NCI-H187 (cell line): ENCODE data around the gene LRRC4C.
A peak's percentile ranks its signal among the peaks of the same experiment; 100 is the strongest.

Experiments used
- DNase-seq, 2 experiments: peaks; one replicate each; lab custom pipeline; 2025; lab: John Stamatoyannopoulos, UW

Gene LRRC4C

GRCh38 chr11:41323446-41323845, 136.0 kb downstream of the LRRC4C start:
- DNase-seq, result no peak

GRCh38 chr11:41320653-41321052, 138.8 kb downstream of the LRRC4C start:
- no peak for DNase-seq

- no peak for DNase-seq
Observed at GRCh38 chr11:41320238-41320637, 139.2 kb downstream of the LRRC4C start.

GRCh38 chr11:41319434-41319833, 140.0 kb downstream of the LRRC4C start:
- DNase-seq, result no peak

GRCh38 chr11:41316751-41317150, 142.7 kb downstream of the LRRC4C start:
- no peak for DNase-seq

GRCh38 chr11:41313226-41313625, 146.2 kb downstream of the LRRC4C start:
- DNase-seq, result no peak

GRCh38 chr11:41309716-41310115, 149.7 kb downstream of the LRRC4C start:
- DNase-seq, result no peak

GRCh38 chr11:41309111-41309522, 150.3 kb downstream of the LRRC4C start:
- no peak for DNase-seq

- no peak for DNase-seq
Observed at GRCh38 chr11:41308286-41308685, 151.2 kb downstream of the LRRC4C start.

- DNase-seq, result no peak
Observed at GRCh38 chr11:41307296-41308080, 152.0 kb downstream of the LRRC4C start.

- DNase-seq, result no peak
Observed at GRCh38 chr11:41306431-41306830, 153.0 kb downstream of the LRRC4C start.

- DNase-seq, result no peak
Observed at GRCh38 chr11:41301023-41301422, 158.4 kb downstream of the LRRC4C start.

GRCh38 chr11:41289408-41289807, 170.0 kb downstream of the LRRC4C start:
- DNase-seq, result no peak

GRCh38 chr11:41286751-41287150, 172.7 kb downstream of the LRRC4C start:
- DNase-seq, result no peak

- no peak for DNase-seq
Observed at GRCh38 chr11:41284354-41284753, 175.1 kb downstream of the LRRC4C start.

GRCh38 chr11:41283191-41283930, 176.1 kb downstream of the LRRC4C start:
- no peak for DNase-seq

- no peak for DNase-seq
Observed at GRCh38 chr11:41282395-41282794, 177.1 kb downstream of the LRRC4C start.

- DNase-seq, result no peak
Observed at GRCh38 chr11:41281131-41281742, 178.2 kb downstream of the LRRC4C start.

- DNase-seq, result no peak
Observed at GRCh38 chr11:41274831-41275230, 184.6 kb downstream of the LRRC4C start.

GRCh38 chr11:41273908-41274307, 185.5 kb downstream of the LRRC4C start:
- no peak for DNase-seq

GRCh38 chr11:41267451-41267850, 192.0 kb downstream of the LRRC4C start:
- DNase-seq, result no peak

GRCh38 chr11:41256041-41256440, 203.4 kb downstream of the LRRC4C start:
- no peak for DNase-seq

GRCh38 chr11:41254966-41255365, 204.5 kb downstream of the LRRC4C start:
- DNase-seq, result peak in 1 of 2 experiments; percentile 21
